Measurements from ENCODE around the gene KCNIP2.

- TF ChIP-seq, protein P1, sequence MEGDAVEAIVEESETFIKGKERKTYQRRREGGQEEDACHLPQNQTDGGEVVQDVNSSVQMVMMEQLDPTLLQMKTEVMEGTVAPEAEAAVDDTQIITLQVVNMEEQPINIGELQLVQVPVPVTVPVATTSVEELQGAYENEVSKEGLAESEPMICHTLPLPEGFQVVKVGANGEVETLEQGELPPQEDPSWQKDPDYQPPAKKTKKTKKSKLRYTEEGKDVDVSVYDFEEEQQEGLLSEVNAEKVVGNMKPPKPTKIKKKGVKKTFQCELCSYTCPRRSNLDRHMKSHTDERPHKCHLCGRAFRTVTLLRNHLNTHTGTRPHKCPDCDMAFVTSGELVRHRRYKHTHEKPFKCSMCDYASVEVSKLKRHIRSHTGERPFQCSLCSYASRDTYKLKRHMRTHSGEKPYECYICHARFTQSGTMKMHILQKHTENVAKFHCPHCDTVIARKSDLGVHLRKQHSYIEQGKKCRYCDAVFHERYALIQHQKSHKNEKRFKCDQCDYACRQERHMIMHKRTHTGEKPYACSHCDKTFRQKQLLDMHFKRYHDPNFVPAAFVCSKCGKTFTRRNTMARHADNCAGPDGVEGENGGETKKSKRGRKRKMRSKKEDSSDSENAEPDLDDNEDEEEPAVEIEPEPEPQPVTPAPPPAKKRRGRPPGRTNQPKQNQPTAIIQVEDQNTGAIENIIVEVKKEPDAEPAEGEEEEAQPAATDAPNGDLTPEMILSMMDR (IDR thresholded peaks at IDR 0.05) = no peak
- TF ChIP-seq GATA2 (CRISPR knock-in tag; IDR thresholded peaks at IDR 0.05) (no peak), EZH2phosphoT487 (IDR thresholded peaks at IDR 0.05; ENCODE audit: borderline replicate concordance, low read depth) (no peak), RAD21 (IDR thresholded peaks at IDR 0.05; ENCODE audit: low read length) (no peak)
Measured at GRCh38 chr10:101784558-101784957, 59.0 kb downstream of the KCNIP2 start.
